Upper lobe of left lung (tissue), 4 donors: ENCODE measurements around the gene TENM3.

Experiments
- POLR2AphosphoS5 ChIP-seq, 2 donors: sonication (generic); formaldehyde crosslinking; IDR thresholded peaks; one replicate each; pipeline ENCODE4 v1.5.1; 2017; ENCODE audit warnings: antibody characterized with exemption in 2 of 2
- TF ChIP-seq, protein P1 (sequence below), 6 experiments: fragments of 450-650 bp in 4 of 6; fragments of 200-600 bp in 2 of 6; sonication (generic) in 2 of 6; IDR thresholded peaks; one replicate each; pipeline ENCODE4 v1.5.1; 2016 to 2019; ENCODE audit warnings: antibody characterized with exemption in 6 of 6

DNA sequence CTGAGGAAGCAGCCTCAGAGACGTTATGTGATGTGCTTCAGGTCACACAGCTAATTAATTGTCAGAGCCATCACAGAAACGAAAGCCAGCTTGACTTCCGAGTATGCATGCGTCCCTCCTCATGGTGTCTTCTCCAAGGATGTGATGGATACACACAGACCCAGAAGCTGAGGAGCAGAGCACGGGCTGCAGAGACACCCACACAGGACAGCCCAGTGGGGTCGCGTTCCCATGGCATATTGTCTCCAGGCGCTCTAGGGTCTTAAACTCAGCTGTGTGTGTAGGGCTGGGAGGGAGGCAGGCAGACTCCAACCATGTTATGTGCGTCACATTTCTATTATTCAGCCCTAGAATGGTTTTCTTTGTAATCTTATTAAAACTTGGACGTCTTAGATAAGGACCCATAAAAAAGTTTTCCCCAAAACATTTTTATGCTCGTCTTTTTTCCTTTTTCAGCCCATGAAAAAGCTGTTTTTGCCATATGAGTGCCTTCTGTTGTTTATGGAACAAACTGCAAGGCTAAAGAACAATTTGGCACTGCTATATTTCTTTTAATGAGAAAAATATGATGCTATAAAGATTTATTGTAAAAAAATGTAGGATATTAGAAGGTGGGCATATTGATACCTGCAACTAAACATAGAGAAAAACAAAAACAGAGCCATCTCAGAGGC, 48.5 kb downstream of the TENM3 start:
- TF ChIP-seq, protein P1, sequence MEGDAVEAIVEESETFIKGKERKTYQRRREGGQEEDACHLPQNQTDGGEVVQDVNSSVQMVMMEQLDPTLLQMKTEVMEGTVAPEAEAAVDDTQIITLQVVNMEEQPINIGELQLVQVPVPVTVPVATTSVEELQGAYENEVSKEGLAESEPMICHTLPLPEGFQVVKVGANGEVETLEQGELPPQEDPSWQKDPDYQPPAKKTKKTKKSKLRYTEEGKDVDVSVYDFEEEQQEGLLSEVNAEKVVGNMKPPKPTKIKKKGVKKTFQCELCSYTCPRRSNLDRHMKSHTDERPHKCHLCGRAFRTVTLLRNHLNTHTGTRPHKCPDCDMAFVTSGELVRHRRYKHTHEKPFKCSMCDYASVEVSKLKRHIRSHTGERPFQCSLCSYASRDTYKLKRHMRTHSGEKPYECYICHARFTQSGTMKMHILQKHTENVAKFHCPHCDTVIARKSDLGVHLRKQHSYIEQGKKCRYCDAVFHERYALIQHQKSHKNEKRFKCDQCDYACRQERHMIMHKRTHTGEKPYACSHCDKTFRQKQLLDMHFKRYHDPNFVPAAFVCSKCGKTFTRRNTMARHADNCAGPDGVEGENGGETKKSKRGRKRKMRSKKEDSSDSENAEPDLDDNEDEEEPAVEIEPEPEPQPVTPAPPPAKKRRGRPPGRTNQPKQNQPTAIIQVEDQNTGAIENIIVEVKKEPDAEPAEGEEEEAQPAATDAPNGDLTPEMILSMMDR (IDR thresholded peaks at IDR 0.05) = no peak
- no peak for TF ChIP-seq POLR2AphosphoS5 (IDR thresholded peaks at IDR 0.05)
